Activated naive CD4-positive, alpha-beta T cell treated with anti-CD3 and anti-CD28 coated beads, Interleukin-2, amount 10 ng/mL, durations not matched to agents 5 hours and 36 hours (primary cell): ENCODE measurements around the gene ATRIP. TPM values are rescaled to one million over a fixed set of nuclear protein-coding genes. Genes with fewer than 3 reads are reported as not detected.

Experiments used
- total RNA-seq, 2 experiments: library from RNA; stranded (reverse); gene quantifications; one replicate each; pipeline ENCODE4 v1.2.3, GENCODE V29; 2021

Gene ATRIP
- 10 to 100 TPM; 13.5 to 14.9 TPM for total RNA-seq

GRCh38 chr3:48446425-48447193 lies at the start of gene ATRIP:
ATRIP (plus strand) TSS chr3:48446737; CDS start chr3:48446846, 109 bp downstream.

GRCh38 chr3:48429960-48430707 lies 16.4 kb upstream of the ATRIP start, which contains the start of gene PLXNB1:
PLXNB1 (minus strand) TSS chr3:48430086; CDS start chr3:48424611, 5,475 bp downstream.

GRCh38 chr3:48439820-48440589 lies 6.5 kb upstream of the ATRIP start, which contains the start of the genes CCDC51 and TMA7:
CCDC51 (minus strand) TSS chr3:48440119; CDS start chr3:48435128, 4,991 bp downstream.
TMA7 (plus strand) TSS chr3:48440257; CDS start chr3:48440297, 40 bp downstream.

GRCh38 chr3:48504051-48504946 lies 57.8 kb downstream of the ATRIP start, which contains the start of gene SHISA5:
SHISA5 (minus strand) TSS chr3:48504174; CDS start chr3:48504094, 80 bp downstream.

Other genes with a start within 250 kb of the ATRIP start
- gene CAMP, start 223.2 kb upstream of the ATRIP start, total RNA-seq, result not detected
- gene ZNF589, start 205.6 kb upstream of the ATRIP start, total RNA-seq, result 10 to 100 TPM; 44.5 to 48.6 TPM
- gene NME6, start 145.4 kb upstream of the ATRIP start, total RNA-seq, result 10 to 100 TPM; 32.0 to 34.8 TPM
- gene SPINK8, start 113.1 kb upstream of the ATRIP start, total RNA-seq, result not detected
- gene FBXW12, start 74.5 kb upstream of the ATRIP start, total RNA-seq, result not detected
- gene PLXNB1, start 16.7 kb upstream of the ATRIP start, total RNA-seq, result 1 to 10 TPM; 2.1 to 2.6 TPM
- gene CCDC51, start 6.6 kb upstream of the ATRIP start, total RNA-seq, result 10 to 100 TPM; 11.7 to 11.8 TPM
- 100 to 1,000 TPM; 293 to 318 TPM for gene TMA7, start 6.5 kb upstream of the ATRIP start, total RNA-seq
- gene SHISA5, start 57.4 kb downstream of the ATRIP start, total RNA-seq, result 100 to 1,000 TPM; 142 to 151 TPM
- gene PFKFB4, start 110.1 kb downstream of the ATRIP start, total RNA-seq, result 10 to 100 TPM; 33.7 to 38.4 TPM
- gene UCN2, start 117.0 kb downstream of the ATRIP start, total RNA-seq, result not detected
- gene COL7A1, start 148.6 kb downstream of the ATRIP start, total RNA-seq, result under 1 TPM; 0.17 to 0.60 TPM
- 100 to 1,000 TPM; 117 to 140 TPM for gene UQCRC1, start 162.9 kb downstream of the ATRIP start, total RNA-seq
- gene TMEM89, start 175.0 kb downstream of the ATRIP start, total RNA-seq, result under 1 TPM in 1 of 2 experiments, not detected in 1; 0.55 TPM
- 10 to 100 TPM; 40.6 to 49.0 TPM for gene SLC26A6, start 188.7 kb downstream of the ATRIP start, total RNA-seq
- gene CELSR3, start 216.1 kb downstream of the ATRIP start, total RNA-seq, result 1 to 10 TPM; 7.3 to 8.1 TPM
- gene NCKIPSD, start 239.2 kb downstream of the ATRIP start, total RNA-seq, result 10 to 100 TPM; 37.3 to 42.7 TPM